Activated CD4-positive, alpha-beta T cell treated with anti-CD3 and anti-CD28 coated beads, Interleukin-2, amount 10 ng/mL, durations not matched to agents 24 days and 14 days (primary cell): ENCODE data around the gene ANKRD40. TPM values are rescaled to one million over a fixed set of nuclear protein-coding genes. Genes with fewer than 3 reads are reported as not detected.

ENCODE experiments used
- DNase-seq: peaks from one replicate; pipeline ENCODE4 v3.0.0; 2022
- H3K27ac Mint-ChIP-seq: one replicate; pipeline ENCODE4 v1.8.0; 2022; ENCODE audit warnings: mild to moderate bottlenecking, mixed read lengths
- H3K27me3 Mint-ChIP-seq: one replicate; pipeline ENCODE4 v1.8.0; 2022; ENCODE audit warnings: mixed read lengths
- H3K36me3 Mint-ChIP-seq: one replicate; pipeline ENCODE4 v1.8.0; 2022; ENCODE audit warnings: low read depth, mild to moderate bottlenecking, mixed read lengths
- H3K4me1 Mint-ChIP-seq: one replicate; pipeline ENCODE4 v1.8.0; 2021; ENCODE audit warnings: mixed read lengths
- H3K4me3 Mint-ChIP-seq: one replicate; pipeline ENCODE4 v1.8.0; 2022; ENCODE audit warnings: mild to moderate bottlenecking, moderate library complexity, mixed read lengths
- H3K9me3 Mint-ChIP-seq: one replicate; pipeline ENCODE4 v1.8.0; 2021; ENCODE audit warnings: mixed read lengths
- intact Hi-C: fragments of 100-400 bp; cut with micrococcal nuclease; formaldehyde crosslinking; loops from one replicate; pipeline ENCODE4 v1.15.1; 2023
- total RNA-seq: library from RNA; stranded (reverse); gene quantifications from 2 replicates; pipeline ENCODE4 v1.2.3, GENCODE V29; 2022

Gene ANKRD40
- total RNA-seq, 1 donor from 2014 or later: 49.8 TPM

- no peak for DNase-seq
- no peak overlapping the region for H3K4me3 Mint-ChIP-seq
- H3K4me1 Mint-ChIP-seq: peaks cover 25% of the 10 kb centered on the region
These were observed 42.8 kb downstream of the ANKRD40 start for GRCh38 chr17:50664788-50665458.

GRCh38 chr17:50663812-50664374 is 43.8 kb downstream of the ANKRD40 start:
- Mint-ChIP-seq H3K4me1 (peaks cover 25% of the 10 kb centered on the region), H3K27me3 (no peaks in the 10 kb centered on the region), H3K36me3 (no peaks in the 10 kb centered on the region), H3K4me3 (no peak overlapping the region), H3K9me3 (no peaks in the 10 kb centered on the region), H3K27ac (no peak overlapping the region)
- no peak for DNase-seq
- intact Hi-C loops: no loop called here

More at GRCh38 chr17:50664788-50665458, 42.8 kb downstream of the ANKRD40 start:
- Mint-ChIP-seq H3K36me3 (no peaks in the 10 kb centered on the region), H3K9me3 (no peaks in the 10 kb centered on the region), H3K27ac (no peak overlapping the region), H3K27me3 (no peaks in the 10 kb centered on the region)
- intact Hi-C loops: loop anchor here (5.0 kb wide), 1 partner anchor 33 kb away; the partner anchor contains the start of gene ABCC3

- no peak for DNase-seq
- Mint-ChIP-seq H3K36me3 (no peaks in the 10 kb centered on the region), H3K4me1 (peaks cover 25% of the 10 kb centered on the region), H3K27ac (peak overlapping the region; percentile 92), H3K27me3 (peaks cover 2% of the 10 kb centered on the region), H3K4me3 (no peak overlapping the region), H3K9me3 (no peaks in the 10 kb centered on the region)
- intact Hi-C loops: no loop called here
These were observed 45.0 kb downstream of the ANKRD40 start for GRCh38 chr17:50662632-50663225.

GRCh38 chr17:50661795-50662391 is 45.8 kb downstream of the ANKRD40 start:
- H3K4me1 Mint-ChIP-seq: peaks cover 25% of the 10 kb centered on the region
- peak overlapping the region; percentile 68 for H3K4me3 Mint-ChIP-seq
- H3K9me3 Mint-ChIP-seq: no peaks in the 10 kb centered on the region
- H3K36me3 Mint-ChIP-seq: no peaks in the 10 kb centered on the region
- intact Hi-C loops: no loop called here
- peak; percentile 79 for DNase-seq
- peaks cover 2% of the 10 kb centered on the region for H3K27me3 Mint-ChIP-seq
- H3K27ac Mint-ChIP-seq: peak overlapping the region; percentile 92

- Mint-ChIP-seq H3K27me3 (peaks cover 2% of the 10 kb centered on the region), H3K27ac (peak overlapping the region; percentile 92), H3K4me1 (peaks cover 25% of the 10 kb centered on the region), H3K36me3 (no peaks in the 10 kb centered on the region), H3K4me3 (peak overlapping the region; percentile 68), H3K9me3 (no peaks in the 10 kb centered on the region)
- intact Hi-C loops: no loop called here
- DNase-seq: no peak
These were observed 46.4 kb downstream of the ANKRD40 start for GRCh38 chr17:50661348-50661747.

GRCh38 chr17:50660887-50661345 is 46.8 kb downstream of the ANKRD40 start:
- peak overlapping the region; percentile 62 for H3K27ac Mint-ChIP-seq
- H3K9me3 Mint-ChIP-seq: no peaks in the 10 kb centered on the region
- intact Hi-C loops: no loop called here
- no peaks in the 10 kb centered on the region for H3K36me3 Mint-ChIP-seq
- H3K4me1 Mint-ChIP-seq: peaks cover 25% of the 10 kb centered on the region
- DNase-seq: no peak
- H3K4me3 Mint-ChIP-seq: no peak overlapping the region
- H3K27me3 Mint-ChIP-seq: peaks cover 2% of the 10 kb centered on the region

- H3K27me3 Mint-ChIP-seq: peaks cover 5% of the 10 kb centered on the region
- H3K4me3 Mint-ChIP-seq: no peak overlapping the region
- H3K9me3 Mint-ChIP-seq: no peaks in the 10 kb centered on the region
- H3K4me1 Mint-ChIP-seq: peaks cover 25% of the 10 kb centered on the region
- H3K27ac Mint-ChIP-seq: peak overlapping the region; percentile 50
- intact Hi-C loops: no loop called here
- H3K36me3 Mint-ChIP-seq: no peaks in the 10 kb centered on the region
- DNase-seq: no peak
These were observed 47.5 kb downstream of the ANKRD40 start for GRCh38 chr17:50660042-50660886.

GRCh38 chr17:50659179-50659578 is 48.5 kb downstream of the ANKRD40 start:
- Mint-ChIP-seq H3K27ac (no peak overlapping the region), H3K4me1 (peaks cover 25% of the 10 kb centered on the region), H3K9me3 (no peaks in the 10 kb centered on the region), H3K27me3 (peaks cover 5% of the 10 kb centered on the region), H3K4me3 (no peak overlapping the region), H3K36me3 (no peaks in the 10 kb centered on the region)
- DNase-seq: no peak
- intact Hi-C loops: no loop called here

- Mint-ChIP-seq H3K27me3 (peaks cover 5% of the 10 kb centered on the region), H3K36me3 (no peaks in the 10 kb centered on the region), H3K4me1 (peaks cover 25% of the 10 kb centered on the region), H3K27ac (peak overlapping the region; percentile 41), H3K4me3 (no peak overlapping the region), H3K9me3 (no peaks in the 10 kb centered on the region)
- intact Hi-C loops: no loop called here
- DNase-seq: no peak
These were observed 49.1 kb downstream of the ANKRD40 start for GRCh38 chr17:50658616-50659015.

GRCh38 chr17:50657627-50658026 is 50.1 kb downstream of the ANKRD40 start:
- DNase-seq: no peak
- Mint-ChIP-seq H3K4me3 (no peak overlapping the region), H3K4me1 (peaks cover 23% of the 10 kb centered on the region), H3K36me3 (no peaks in the 10 kb centered on the region), H3K9me3 (no peaks in the 10 kb centered on the region), H3K27me3 (peaks cover 5% of the 10 kb centered on the region), H3K27ac (no peak overlapping the region)
- intact Hi-C loops: no loop called here

- peaks cover 17% of the 10 kb centered on the region for H3K4me1 Mint-ChIP-seq
- intact Hi-C loops: no loop called here
- H3K27ac Mint-ChIP-seq: no peak overlapping the region
- H3K9me3 Mint-ChIP-seq: no peaks in the 10 kb centered on the region
- H3K36me3 Mint-ChIP-seq: no peaks in the 10 kb centered on the region
- no peak for DNase-seq
- H3K4me3 Mint-ChIP-seq: no peak overlapping the region
- H3K27me3 Mint-ChIP-seq: peaks cover 6% of the 10 kb centered on the region
These were observed 50.7 kb downstream of the ANKRD40 start for GRCh38 chr17:50657054-50657453.

GRCh38 chr17:50656509-50656908 is 51.2 kb downstream of the ANKRD40 start:
- Mint-ChIP-seq H3K27ac (no peak overlapping the region), H3K9me3 (no peaks in the 10 kb centered on the region), H3K36me3 (no peaks in the 10 kb centered on the region), H3K4me3 (no peak overlapping the region), H3K4me1 (peaks cover 12% of the 10 kb centered on the region), H3K27me3 (peaks cover 9% of the 10 kb centered on the region)
- no peak for DNase-seq
- intact Hi-C loops: no loop called here

- H3K4me1 Mint-ChIP-seq: no peaks in the 10 kb centered on the region
- intact Hi-C loops: no loop called here
- no peaks in the 10 kb centered on the region for H3K9me3 Mint-ChIP-seq
- no peak overlapping the region for H3K4me3 Mint-ChIP-seq
- no peaks in the 10 kb centered on the region for H3K36me3 Mint-ChIP-seq
- peaks cover 18% of the 10 kb centered on the region for H3K27me3 Mint-ChIP-seq
- H3K27ac Mint-ChIP-seq: no peak overlapping the region
- DNase-seq: no peak
These were observed 54.0 kb downstream of the ANKRD40 start for GRCh38 chr17:50653738-50654137.
